ENCODE results near the gene RNF19B.
A peak's percentile ranks its signal among the peaks of the same experiment; 100 is the strongest.
"Not testable (repeated sequence)": the region's sequence is repeated elsewhere in the genome, so short reads cannot be mapped to it uniquely, and the experiment has no call there.

The RNF19B gene

DNA sequence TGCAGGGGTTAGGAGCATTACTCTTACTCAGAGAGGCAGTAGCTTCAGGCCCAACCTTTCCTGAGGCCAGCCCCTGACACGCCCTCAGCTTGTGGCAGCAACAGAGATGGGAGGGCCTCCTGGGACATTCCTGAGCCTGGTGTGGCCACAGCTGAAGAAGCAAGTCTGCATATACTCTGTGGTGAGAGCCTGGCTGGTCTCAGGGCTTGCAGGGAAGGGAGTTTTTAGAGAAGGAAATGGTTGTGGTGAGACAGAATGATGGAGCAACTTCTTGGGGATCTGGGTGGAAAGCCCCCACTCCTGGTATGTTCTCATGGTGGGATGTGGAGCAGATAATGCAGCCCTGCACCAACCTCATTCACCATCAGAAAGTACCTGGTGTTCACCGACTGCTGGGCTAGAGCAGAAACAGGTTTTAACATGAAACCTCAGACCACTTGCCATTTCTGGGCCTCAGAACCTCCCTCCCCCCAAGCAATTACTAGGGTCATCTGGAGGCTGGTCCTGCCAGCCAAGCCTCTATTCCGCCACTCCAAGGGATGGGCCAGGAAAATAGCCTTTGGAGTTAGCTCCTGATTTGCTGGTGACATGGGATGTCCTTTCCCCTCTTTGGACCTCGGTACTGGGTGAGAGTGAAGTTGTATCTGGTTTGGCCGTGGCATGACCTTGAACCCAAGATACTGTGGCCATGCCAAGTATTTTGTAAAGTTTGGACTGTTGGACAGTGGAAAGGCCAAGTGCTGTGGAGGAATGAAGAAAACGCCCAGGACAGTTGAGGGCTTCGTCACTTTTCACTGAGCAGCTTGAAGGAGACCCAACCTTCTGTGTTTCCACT lies 28.1 kb upstream of the RNF19B start:
- peak; percentile 54 for DNase-seq

DNA sequence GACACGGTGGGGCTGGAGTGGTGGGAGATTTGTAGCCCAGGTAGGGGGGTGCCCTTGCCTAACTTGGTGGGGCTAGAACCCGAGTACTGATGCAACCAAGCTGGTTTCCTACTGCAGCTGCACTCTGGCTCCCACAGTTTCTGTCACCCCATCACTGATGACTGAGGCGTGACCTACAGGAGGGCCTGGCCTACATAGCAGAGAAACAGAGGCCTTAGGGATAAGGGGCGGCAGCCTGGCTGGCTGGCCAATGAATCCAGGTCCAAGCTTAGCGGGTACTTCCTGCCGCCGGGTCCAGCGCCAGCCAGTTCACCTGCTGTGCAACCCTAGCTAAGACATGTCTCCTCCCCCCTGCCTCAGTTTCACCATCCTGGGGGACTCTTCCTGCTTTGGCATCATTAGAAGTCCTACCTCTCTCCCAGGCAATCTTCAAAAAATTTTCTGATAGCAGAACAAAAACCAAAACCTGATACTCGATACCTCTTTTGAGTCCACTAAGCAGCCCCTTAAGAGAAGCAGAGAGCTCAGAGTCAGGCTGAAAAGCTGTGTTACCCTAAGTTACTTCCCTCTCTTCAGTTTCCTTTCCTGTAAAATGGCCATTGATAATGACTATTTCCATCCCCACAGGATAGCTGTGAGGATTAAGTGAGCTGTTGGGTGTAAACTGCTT lies 27.3 kb upstream of the RNF19B start:
- DNase-seq = no peak

DNA sequence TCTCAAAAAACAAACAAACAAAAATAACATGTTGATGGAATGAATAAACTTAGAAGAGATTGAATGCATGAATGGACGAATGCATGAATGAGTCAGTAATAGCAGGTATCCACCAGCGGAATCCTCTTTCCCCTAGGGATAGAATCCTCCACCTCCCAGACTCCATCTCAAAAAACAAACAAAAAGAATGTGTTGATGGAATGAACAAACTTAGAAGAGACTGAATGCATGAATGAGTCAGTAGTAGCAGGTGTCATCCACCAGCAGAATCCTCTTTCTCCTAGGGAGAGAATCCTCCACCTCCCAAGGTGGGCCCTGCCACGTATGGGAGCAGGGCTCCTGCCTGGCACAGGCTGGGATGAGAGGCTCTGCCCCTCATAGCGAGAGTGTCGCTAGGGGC lies 26.8 kb upstream of the RNF19B start:
- no peak for DNase-seq

DNA sequence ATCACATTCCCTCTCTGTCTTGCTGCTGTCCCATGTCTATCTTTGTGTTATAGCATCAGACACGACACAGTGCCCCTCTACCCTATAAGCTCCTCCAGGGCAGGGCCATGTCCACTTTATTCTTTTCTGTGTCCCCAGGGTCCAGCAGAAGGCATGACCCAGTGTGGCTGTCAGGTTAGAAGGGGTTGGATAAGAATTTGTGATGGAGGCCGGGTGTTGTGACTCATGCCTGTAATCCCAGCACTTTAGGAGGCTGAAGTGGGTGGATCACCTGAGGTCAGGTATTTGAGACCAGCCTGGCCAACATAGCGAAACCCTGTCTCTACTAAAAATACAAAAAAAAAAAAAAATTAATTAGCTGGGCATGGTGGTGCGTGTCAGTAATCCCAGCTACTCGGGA lies 26.3 kb upstream of the RNF19B start:
- no peak for DNase-seq

DNA sequence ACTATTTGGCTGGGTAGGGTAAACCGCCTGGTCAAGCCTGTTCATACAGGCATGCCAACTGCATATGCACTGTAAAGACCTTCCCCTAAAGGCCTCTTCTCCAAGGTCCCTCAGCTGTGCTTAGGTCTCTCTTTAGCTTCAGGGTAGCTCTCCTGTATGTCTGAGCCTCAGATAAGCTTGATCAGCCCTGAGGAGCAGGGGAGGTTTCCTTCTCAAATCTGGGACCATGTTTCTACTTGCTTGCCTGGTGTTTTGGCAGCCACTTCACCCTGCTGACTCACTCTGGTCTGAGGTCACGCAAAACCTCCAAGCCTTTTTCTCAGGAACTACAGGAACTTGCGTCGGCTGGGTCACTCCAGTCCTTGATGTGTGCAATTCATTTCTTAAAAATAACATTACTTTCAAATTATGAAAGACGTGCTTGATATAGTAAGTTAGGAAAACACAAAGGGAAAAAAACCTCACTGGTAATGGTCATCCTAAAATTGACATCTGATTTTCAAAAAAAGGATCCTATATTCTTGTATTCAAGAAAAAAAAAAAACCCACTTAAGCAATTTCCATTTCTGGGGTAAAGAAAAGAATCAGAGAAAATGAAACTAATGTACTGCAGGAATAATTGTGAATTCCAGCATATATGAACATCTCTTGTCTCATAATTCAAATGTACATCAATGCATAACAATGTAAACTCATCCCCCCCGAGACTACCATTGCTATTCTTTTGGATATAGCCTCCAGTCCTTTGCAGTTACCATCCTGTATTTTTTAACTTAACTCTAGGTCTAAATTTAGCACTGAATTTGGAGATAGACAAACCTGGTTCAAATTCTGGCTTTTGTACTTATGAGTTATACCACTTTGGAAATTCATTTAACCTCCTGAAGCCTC lies 24.8 kb upstream of the RNF19B start:
- DNase-seq = peak; percentile 61

DNA sequence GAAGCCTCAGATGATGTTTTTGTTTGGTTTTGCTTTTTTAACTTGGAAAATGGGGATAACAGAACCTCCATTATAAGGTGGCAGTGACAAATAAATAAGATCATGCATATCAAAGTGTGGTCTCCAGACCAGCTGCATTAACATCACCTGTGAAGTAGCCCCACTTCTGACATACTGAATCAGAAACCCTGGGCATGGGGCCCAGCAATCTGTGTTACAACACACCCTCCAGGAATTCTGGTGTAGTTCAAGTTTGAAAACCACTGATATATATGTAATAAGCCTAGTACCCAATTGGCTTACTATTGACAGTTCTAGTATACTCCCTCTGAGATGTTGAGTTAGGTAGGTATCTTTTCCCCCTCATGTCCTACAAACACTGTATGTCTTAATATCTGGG lies 24.1 kb upstream of the RNF19B start:
- DNase-seq = no peak

DNA sequence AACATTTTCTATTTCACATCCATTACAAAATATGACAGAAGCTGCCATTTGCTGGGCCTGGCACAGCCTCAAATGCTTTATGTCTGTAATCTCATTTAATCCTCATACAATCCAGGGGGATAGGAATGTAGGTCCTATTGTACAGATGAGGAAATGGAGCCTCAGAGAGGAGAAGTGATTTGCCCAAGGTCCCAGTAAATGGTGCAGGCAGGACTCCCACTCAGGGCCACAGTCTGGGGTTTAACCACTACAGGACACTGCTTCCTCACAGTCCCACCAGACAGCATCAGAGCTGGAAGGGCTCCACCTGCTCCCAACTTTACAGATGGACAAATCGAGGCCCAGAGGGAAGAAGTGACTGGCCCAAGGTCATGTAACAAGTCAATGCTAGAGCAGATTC lies 20.6 kb upstream of the RNF19B start:
- DNase-seq = no peak

DNA sequence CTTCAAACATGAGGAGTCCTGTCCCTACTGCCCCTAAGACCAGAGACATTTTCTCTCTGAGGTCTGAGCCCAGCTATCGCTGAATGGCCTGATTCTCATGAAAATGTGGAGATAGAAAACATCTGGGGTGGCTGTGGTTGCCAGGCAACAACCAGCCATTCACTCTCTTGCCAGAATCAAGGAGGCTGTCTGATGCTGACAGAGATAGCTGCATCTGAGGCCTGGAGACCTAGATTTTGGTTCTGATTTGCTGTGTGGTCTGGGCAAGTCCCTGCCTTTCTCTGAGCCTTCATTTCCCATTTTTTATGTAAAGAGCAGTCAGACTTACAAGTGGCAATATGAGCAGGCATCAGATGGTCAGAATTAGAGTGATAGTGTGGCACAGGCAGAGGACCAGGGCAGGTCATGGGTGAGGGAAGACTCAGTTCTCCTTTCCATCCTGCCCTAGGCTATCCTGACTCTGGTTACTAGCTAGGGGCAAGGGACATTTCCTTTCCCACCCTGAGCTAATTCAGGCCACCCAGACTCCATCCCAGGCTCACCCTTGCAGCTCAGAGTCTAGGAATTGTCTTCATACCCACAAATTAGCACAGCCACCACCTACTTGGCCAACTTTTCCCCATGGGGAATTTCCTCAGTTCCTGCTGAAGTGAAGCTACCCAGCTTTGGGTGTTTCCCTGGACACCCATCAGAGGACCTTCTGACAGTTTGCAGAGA lies 20.0 kb upstream of the RNF19B start:
- no peak for DNase-seq

DNA sequence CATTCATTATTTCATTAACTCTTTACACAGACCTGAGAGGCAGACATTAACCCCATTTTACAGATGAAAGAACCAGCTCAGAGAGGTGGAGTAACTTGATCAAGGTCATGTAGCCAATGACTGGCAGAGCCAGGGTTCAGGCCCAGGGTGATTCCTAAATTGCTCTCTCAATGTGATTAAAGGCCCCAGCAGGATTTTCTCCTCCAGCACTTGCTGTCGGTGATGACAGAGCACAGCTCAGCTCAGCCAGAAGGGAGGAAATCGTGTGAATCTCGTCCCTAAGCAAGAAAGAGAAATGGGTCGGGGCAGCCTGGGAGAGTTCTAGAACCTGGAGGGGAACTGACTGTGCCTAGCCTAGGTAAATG lies 19.5 kb upstream of the RNF19B start:
- DNase-seq = no peak

DNA sequence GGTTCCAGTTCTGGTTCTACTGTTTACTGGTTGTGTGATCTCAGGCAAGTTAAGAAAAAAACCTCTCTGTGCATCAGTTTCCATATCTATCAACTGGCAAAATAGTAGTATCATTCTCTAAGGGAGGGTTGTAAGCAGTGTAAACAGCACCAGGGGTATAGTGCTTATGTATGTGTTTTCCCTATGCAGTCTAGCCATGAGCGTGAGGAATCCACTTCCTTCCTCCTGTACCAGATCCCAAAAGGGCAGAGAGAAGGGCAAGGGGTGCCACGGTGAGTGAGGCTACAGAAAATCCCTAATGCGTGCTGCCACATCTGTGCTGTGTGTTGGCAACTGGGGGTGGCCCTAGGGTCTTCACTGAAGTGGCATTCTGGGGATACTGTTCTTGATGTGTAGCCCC lies 18.4 kb upstream of the RNF19B start:
- DNase-seq = no peak

DNA sequence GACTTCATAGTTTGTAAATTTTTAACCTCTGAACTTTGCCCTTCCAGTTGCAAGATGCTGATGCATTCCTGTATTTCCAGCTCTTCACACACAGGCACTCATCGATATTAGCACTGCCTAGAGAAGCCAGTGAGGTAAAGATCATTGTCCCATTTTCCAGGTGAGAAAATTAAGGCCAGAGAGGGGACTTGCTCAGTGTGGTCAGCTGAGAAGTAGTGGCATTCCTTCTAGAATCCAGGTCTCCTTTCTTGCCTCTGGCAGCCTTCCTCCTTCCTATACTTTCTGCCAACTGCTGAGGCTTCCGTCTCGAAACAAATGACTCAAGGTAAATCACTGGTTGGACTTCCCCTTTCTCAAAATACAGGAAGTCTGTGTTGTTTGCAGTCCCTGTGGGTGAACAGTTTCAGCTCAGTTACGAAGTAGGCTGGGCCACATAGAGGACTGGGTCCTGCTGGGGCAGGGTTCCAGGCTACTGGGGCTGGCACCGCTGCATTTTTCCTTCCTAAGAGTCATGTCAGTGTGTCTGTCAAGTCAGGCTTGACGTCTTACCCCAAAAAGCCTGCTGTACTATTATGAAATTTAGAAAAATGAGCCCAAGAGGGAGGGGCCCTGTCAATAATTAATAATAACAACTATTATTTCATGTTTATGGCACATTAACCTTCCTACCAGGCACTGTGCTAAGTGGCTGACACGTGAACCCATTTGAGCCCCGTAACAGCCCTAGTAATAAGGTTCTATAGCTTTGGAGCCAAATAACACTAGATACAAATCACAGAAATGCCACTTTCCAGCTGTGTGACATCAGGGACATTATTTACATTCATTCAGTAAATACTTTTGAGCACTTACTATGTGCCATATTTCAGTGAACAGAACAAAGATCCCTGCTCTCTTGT lies 16.6 kb upstream of the RNF19B start:
- peak; percentile 64 for DNase-seq

DNA sequence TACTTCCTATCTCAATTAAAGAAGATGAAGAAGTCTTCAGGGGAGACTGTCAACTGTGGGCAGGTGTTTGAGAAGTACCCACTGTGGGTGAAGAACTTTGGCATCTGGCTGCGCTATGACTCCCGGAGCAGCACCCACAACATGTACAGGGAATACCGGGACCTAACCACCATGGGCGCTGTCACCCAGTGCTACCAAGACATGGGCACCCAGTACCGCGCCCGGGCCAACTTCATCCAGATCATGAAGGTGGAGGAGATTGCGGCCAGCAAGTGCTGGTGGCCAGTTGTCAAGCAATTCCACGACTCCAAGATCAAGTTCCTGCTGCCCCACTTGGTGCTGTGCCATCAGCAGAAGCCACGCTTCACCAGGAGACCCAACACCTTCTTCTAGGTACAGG lies 15.5 kb upstream of the RNF19B start:
- no peak for DNase-seq

DNA sequence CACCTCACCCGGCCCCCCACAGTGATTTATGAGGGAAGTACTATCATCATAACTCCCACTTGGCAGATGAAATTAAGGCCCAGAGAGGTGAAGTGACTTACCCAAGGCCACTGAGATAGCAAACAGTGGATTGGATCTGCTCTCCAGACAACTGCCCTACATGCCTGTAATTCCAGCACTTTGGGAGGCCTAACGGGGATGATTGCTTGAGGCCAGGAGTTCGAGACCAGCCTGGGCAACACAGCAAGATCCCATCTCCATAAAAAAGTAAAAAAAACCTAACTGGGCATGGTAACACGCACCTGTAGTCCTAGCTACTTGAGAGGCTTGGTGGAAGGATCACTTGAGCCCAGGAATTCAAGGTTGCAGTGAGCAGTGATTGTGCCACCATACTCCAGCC lies 14.2 kb upstream of the RNF19B start:
- no peak for DNase-seq

DNA sequence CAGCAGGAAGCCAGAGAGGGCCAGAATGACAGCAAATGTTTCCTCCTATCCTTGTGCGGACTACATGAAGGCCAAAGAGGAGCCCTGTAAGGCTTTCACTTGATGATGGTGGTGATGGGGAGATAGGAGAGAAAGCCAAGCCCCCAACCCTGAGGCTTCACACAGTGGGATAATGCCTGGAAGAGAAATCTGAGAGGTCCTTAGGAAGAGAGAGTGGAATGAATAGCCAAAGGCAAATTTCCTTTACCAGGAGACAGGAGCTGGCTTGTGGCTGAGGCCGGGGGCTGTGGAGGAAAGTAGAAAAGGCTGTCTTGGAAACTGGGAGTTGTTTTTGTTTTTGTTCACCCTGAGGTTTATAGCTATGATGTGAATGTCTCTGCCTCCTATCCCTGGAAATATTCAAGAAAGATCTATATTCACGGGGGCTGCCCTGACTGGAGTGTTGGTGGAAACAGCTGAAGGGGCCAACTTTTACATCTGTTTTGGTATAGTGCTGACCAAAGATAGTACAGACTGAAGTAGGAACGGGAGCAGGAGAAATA lies 13.0 kb upstream of the RNF19B start:
- DNase-seq = no peak

DNA sequence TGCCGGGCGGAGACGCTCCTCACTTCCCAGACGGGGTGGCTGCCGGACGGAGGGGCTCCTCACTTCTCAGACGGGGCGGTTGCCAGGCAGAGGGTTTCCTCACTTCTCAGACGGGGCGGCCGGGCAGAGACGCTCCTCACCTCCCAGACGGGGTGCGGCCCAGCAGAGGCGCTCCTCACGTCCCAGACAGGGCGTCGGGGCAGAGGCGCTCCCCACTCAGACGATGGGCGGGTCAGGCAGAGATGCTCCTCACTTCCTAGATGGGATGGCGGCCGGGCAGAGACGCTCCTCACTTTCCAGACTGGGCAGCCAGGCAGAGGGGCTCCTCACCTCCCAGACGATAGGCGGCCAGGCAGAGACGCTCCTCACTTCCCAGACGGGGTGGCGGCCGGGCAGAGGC lies 10.4 kb upstream of the RNF19B start:
- not testable (repeated sequence) for DNase-seq

DNA sequence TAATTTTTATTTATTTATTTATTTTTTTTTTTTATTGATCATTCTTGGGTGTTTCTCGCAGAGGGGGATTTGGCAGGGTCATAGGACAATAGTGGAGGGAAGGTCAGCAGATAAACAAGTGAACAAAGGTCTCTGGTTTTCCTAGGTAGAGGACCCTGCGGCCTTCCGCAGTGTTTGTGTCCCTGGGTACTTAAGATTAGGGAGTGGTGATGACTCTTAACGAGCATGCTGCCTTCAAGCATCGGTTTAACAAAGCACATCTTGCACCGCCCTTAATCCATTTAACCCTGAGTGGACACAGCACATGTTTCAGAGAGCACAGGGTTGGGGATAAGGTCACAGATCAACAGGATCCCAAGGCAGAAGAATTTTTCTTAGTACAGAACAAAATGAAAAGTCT lies 8.8 kb upstream of the RNF19B start:
- DNase-seq = not testable (repeated sequence)

DNA sequence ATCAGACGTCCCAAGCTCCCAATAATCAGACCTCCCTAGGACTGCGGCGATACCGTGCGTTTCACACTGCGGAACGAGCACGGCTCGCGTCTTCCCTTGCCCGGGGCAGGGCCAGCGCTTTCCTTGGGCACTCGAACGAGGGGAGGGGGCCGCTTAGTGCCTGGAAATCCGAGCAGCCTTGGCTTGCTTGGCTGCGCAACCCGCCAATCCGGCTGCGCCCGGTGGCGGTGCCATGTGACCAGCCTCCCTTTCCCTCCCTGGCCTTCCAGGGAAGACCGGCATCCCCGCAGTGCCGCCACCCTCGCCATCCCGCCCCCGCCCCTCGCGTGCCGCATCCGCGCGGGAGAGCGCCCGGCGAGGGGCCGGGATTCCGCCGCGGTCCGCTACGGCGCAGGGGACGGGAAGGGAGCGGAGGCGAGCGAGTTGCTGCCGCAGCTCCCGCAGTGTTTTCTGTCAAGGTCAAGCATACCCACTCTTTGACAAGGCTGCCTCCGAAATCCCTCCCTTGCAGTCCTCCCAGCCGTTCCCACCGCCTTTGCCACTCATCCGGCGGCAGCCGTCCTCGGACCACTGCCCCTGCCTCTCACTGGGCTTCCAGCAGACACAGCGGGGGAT lies 8.3 kb upstream of the RNF19B start:
- DNase-seq = no peak

DNA sequence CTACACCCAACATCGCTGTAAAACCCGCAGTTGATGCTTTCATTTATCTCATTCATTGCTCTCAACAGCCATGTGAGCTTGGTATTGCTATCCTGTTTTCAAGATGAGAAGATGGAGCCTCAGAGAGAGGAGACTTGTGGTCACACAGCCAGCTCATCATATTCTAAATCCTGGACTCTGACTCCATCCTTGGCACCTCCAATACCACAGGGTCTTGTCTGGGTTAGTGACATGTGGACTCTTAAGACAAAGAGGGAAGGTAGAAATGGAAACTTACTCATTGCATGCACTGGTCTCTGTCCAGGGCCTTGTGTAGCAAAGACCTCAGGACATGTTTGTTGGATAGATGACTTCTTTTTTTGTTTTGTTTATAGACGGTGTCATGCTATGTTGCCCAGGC lies 7.0 kb upstream of the RNF19B start:
- no peak for DNase-seq

DNA sequence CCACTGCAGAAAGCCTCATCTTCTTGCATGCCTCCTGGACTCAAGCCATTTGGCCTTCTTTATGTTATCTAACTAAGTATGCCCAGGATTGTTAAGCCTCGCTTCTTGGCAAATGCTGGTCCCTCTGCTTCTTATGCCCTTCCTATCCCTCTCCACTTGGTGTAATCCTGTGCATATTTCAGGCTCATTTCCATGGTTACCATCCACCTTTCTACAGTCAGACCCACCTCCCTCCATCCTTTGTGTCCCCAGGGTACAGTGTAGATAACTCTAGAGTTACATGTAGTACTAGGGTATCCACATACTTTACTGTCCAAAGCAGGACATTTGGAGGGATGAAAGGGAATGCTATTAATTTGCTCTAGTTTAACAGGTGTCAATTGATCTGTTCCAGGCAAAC lies 6.5 kb upstream of the RNF19B start:
- no peak for DNase-seq

DNA sequence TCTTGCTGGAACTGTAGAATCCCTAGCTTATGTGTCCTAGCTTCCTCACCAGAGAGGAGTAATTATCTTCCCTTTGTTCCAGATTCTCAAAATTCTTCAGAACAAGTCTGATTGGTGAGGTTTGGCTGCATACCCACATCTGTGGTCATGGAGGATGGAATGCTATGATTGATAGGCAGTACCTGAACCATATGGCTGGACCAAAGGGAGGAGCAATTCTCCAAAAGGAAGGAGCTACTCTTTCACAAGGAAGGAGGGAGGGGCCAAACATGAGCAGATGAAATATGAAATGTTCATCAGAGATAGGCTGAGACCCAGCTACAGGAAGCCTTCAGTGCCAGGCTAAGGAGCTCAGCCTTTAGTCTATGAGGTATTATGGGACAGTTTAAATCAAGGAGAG lies 5.0 kb upstream of the RNF19B start:
- peak; percentile 20 for DNase-seq

DNA sequence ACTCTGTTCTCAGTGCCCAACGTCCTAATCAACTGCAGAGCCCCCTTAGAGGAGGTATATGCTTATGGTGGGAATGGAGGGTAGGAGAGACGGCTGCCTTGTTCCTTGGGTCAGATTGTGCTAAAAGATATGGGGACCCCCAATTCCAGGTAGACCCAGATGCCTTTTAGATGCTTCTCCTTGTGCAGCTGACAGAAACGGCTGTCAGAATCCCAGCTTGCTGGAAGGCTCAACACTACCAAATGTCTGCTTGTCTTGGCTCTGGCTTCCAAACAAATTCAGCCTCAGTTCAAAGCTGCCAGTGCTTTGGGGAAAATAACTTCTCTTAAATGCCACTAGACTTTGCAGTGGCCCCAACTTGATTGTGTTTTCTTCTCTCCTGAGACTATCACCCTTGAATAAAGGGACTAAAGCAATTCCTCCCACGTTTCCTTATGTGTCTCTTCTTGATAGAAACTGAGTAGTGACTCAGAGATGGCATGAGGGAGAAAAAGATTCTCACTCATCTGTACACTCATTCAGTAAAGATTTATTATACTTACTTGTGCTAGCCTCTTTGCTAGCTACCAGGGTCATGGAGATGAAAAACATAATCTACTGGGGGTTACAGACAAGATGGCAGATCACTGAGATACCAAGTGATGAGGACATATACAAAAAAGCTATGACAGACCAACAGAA lies 3.4 kb upstream of the RNF19B start:
- no peak for DNase-seq

Data from hematopoietic multipotent progenitor cell treated with erythropoietin and hydrocortisone succinate and interleukin-3 and kit ligand, for 8 days (in vitro differentiated cells).